Vagina (tissue), 2 donors: ENCODE results near the gene SGCA.
A peak's percentile ranks its signal among the peaks of the same experiment; 100 is the strongest.

Experiments used
- POLR2A ChIP-seq, 2 donors: fragments of 450-650 bp; IDR thresholded peaks; one replicate each; pipeline ENCODE4 v1.6.1; 2017; ENCODE audit warnings: antibody characterized with exemption in 2 of 2, mild to moderate bottlenecking in 2 of 2, moderate library complexity in 2 of 2
- POLR2AphosphoS5 ChIP-seq, 2 donors: sonication (generic); formaldehyde crosslinking; IDR thresholded peaks; one replicate each; pipeline ENCODE4 v1.9.0; 2017; ENCODE audit warnings: antibody characterized with exemption in 2 of 2, mild to moderate bottlenecking in 2 of 2, low read depth in 1 of 2; ENCODE audit not compliant: insufficient read depth in 1 of 2
- TF ChIP-seq, protein P1 (sequence below), 3 experiments: fragments of 450-650 bp in 2 of 3; fragments of 200-600 bp in 1 of 3; sonication (generic) in 1 of 3; IDR thresholded peaks; one replicate each; pipeline ENCODE4 v1.5.1; 2017 to 2019; ENCODE audit warnings: antibody characterized with exemption in 3 of 3, mild to moderate bottlenecking in 2 of 3, moderate library complexity in 2 of 3

DNA sequence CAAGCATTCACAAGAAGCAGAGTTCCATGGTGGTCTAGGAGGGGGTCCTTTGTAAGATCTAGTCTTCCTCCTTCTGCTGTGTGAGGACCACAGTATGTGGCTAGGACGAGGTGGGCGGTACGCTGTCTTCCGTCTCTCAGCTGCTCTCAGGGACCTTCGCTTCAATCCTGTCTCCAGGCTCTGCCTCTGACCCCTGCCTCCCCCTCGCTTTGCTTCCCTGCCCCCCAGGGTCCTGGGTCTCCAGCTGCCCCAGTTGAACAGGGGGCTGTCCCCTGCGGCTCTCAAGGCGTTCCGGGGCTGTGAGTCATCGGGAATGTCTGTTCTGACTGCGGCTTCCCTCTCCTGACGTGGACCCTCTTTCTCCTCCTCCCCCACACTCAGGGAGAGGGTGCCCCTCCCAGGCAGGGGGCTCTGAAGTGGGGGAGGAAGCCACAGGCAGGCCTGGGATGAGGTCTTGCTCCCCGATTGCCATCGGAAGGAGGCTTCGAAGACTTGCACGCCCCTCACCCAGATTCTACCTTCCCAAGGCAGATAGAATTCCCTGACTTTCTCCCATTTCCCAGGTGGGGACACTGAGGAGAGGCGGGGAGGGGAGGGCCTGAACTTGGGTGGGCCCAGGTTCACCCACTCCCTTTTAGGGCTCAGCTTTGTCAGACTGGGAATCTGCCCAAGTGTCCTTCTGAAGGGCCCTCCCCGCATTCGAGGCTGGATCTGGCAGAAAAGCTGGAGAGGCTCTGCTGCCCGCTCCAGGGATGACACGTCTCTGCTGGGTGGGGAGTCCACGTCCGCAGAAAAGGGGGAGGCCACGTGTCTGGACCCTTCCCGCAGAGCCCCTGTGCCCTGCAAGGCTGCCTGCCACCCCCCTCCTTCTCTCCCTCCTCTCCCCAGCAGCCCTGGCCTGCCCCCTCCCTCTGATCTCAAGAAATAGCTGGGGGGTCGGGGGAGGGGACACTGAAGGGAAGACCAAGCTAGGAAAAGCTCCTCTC is 44.7 kb downstream of the SGCA start:
- TF ChIP-seq, protein P1, sequence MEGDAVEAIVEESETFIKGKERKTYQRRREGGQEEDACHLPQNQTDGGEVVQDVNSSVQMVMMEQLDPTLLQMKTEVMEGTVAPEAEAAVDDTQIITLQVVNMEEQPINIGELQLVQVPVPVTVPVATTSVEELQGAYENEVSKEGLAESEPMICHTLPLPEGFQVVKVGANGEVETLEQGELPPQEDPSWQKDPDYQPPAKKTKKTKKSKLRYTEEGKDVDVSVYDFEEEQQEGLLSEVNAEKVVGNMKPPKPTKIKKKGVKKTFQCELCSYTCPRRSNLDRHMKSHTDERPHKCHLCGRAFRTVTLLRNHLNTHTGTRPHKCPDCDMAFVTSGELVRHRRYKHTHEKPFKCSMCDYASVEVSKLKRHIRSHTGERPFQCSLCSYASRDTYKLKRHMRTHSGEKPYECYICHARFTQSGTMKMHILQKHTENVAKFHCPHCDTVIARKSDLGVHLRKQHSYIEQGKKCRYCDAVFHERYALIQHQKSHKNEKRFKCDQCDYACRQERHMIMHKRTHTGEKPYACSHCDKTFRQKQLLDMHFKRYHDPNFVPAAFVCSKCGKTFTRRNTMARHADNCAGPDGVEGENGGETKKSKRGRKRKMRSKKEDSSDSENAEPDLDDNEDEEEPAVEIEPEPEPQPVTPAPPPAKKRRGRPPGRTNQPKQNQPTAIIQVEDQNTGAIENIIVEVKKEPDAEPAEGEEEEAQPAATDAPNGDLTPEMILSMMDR (IDR thresholded peaks at IDR 0.05): no peak
- TF ChIP-seq POLR2AphosphoS5 (IDR thresholded peaks at IDR 0.05; ENCODE audit: insufficient read depth in 1 of 2, low read depth in 1 of 2) (peak in 1 of 2 donors; percentile 14), POLR2A (IDR thresholded peaks at IDR 0.05) (no peak)
